HG03060 (cell line): ENCODE measurements around the gene MED27.

Experiments
- ATAC-seq: cut with Tn5 transposase; IDR thresholded peaks from one replicate; pipeline ENCODE4 v1.9.1; 2021; ENCODE audit warnings: low read depth, moderate number of reproducible peaks; ENCODE audit not compliant: unreplicated experiment

Gene MED27

GRCh38 chr9:131867611-131868192 is 212.0 kb downstream of the MED27 start:
- ATAC-seq, result no peak

- ATAC-seq, result no peak
Measured at GRCh38 chr9:131865446-131866195, 214.0 kb downstream of the MED27 start.

GRCh38 chr9:131864531-131864930 is 215.1 kb downstream of the MED27 start:
- ATAC-seq, result no peak

- no peak for ATAC-seq
Measured at GRCh38 chr9:131863306-131863896, 216.3 kb downstream of the MED27 start.

GRCh38 chr9:131862261-131862660 is 217.4 kb downstream of the MED27 start:
- no peak for ATAC-seq

GRCh38 chr9:131860430-131860829 is 219.2 kb downstream of the MED27 start:
- no peak for ATAC-seq

GRCh38 chr9:131858147-131858546 is 221.5 kb downstream of the MED27 start:
- ATAC-seq, result no peak

- no peak for ATAC-seq
Measured at GRCh38 chr9:131856105-131856504, 223.6 kb downstream of the MED27 start.

- no peak for ATAC-seq
Measured at GRCh38 chr9:131854896-131855613, 224.6 kb downstream of the MED27 start.

GRCh38 chr9:131854334-131854733 is 225.3 kb downstream of the MED27 start:
- ATAC-seq, result no peak

GRCh38 chr9:131853434-131853833 is 226.2 kb downstream of the MED27 start:
- no peak for ATAC-seq

- no peak for ATAC-seq
Measured at GRCh38 chr9:131851414-131851813, 228.3 kb downstream of the MED27 start.

- no peak for ATAC-seq
Measured at GRCh38 chr9:131849391-131849790, 230.3 kb downstream of the MED27 start.

GRCh38 chr9:131848570-131849160 is 231.0 kb downstream of the MED27 start:
- no peak for ATAC-seq

- no peak for ATAC-seq
Measured at GRCh38 chr9:131847665-131848354, 231.9 kb downstream of the MED27 start.

- ATAC-seq, result no peak
Measured at GRCh38 chr9:131845305-131846298, 234.1 kb downstream of the MED27 start.

- ATAC-seq, result no peak
Measured at GRCh38 chr9:131844745-131845118, 234.9 kb downstream of the MED27 start.

- no peak for ATAC-seq
Measured at GRCh38 chr9:131843989-131844744, 235.5 kb downstream of the MED27 start.
